SU-DHL-6 (cell line): Measurements from ENCODE around the gene GPR137C.
A peak's percentile ranks its signal among the peaks of the same experiment; 100 is the strongest.
"Not testable (repeated sequence)": the region's sequence is repeated elsewhere in the genome, so short reads cannot be mapped to it uniquely, and the experiment has no call there.

Experiments used
- H2AFZ ChIP-seq: fragments of 200-600 bp; sonication (generic); 2 replicates; pipeline ENCODE4 v1.6.1; 2014; ENCODE audit warnings: low read depth, mild to moderate bottlenecking, moderate library complexity, mixed read lengths, antibody characterized with exemption, low read length; ENCODE audit not compliant: severe bottlenecking
- H3F3A ChIP-seq: fragments of 200-600 bp; shearing (Covaris generic); 2 replicates; pipeline ENCODE4 v1.6.0; 2016; ENCODE audit warnings: antibody characterized with exemption, mild to moderate bottlenecking; ENCODE audit not compliant: insufficient read depth
- H3K27ac ChIP-seq: fragments of 200-600 bp; sonication (generic); 2 replicates; pipeline ENCODE4 v1.5.1; 2016; ENCODE audit warnings: low read depth, mild to moderate bottlenecking, low read length, moderate library complexity, mixed read lengths
- H3K27me3 ChIP-seq: fragments of 200-600 bp; sonication (generic), shearing (Covaris generic); 2 replicates; pipeline ENCODE4 v1.6.0; 2014; ENCODE audit warnings: mild to moderate bottlenecking, low read length
- H3K36me3 ChIP-seq: fragments of 200-600 bp; sonication (generic); 2 replicates; pipeline ENCODE4 v1.6.1; 2014; ENCODE audit warnings: mild to moderate bottlenecking, low read length, mixed read lengths
- H3K4me2 ChIP-seq: fragments of 300-600, 200-600 bp; shearing (Covaris generic), sonication (generic); 2 replicates; pipeline ENCODE4 v1.6.0; 2014; ENCODE audit warnings: low read length, low read depth, mild to moderate bottlenecking; ENCODE audit not compliant: poor library complexity, severe bottlenecking
- H3K4me3 ChIP-seq: fragments of 200-600 bp; sonication (generic); 2 replicates; pipeline ENCODE4 v1.5.1; 2014; ENCODE audit warnings: antibody characterized with exemption, low read length, mild to moderate bottlenecking, mixed read lengths; ENCODE audit not compliant: insufficient read depth, poor library complexity, severe bottlenecking
- H3K79me2 ChIP-seq: fragments of 200-600 bp; sonication (generic); 2 replicates; pipeline ENCODE4 v1.6.1; 2014; ENCODE audit warnings: mild to moderate bottlenecking, low read length, moderate library complexity; ENCODE audit not compliant: insufficient read depth
- H3K9ac ChIP-seq: fragments of 200-600 bp; sonication (generic); 2 replicates; pipeline ENCODE4 v1.7.0; 2014; ENCODE audit warnings: mild to moderate bottlenecking, low read length
- H3K9me2 ChIP-seq: fragments of 200-600 bp; sonication (generic); replicated peaks from 2 replicates; pipeline ENCODE4 v1.6.1; 2014; ENCODE audit warnings: low read length; ENCODE audit not compliant: insufficient read depth
- H3K9me3 ChIP-seq: fragments of 200-600 bp; sonication (generic); 2 replicates; pipeline ENCODE4 v1.6.1; 2014; ENCODE audit warnings: low read length, mixed read lengths; ENCODE audit not compliant: insufficient read depth
- H4K20me1 ChIP-seq: fragments of 200-600 bp; sonication (generic); 2 replicates; pipeline ENCODE4 v1.6.1; 2014; ENCODE audit warnings: low read depth, mild to moderate bottlenecking, antibody characterized with exemption, low read length, moderate library complexity, mixed read lengths
- EZH2phosphoT487 ChIP-seq: fragments of 200-600 bp; sonication (generic), shearing (Covaris generic); conservative IDR thresholded peaks from 2 replicates; pipeline ENCODE4 v1.6.1; 2018; ENCODE audit warnings: mild to moderate bottlenecking, antibody characterized with exemption, low read length, moderate library complexity, mixed read lengths
- TF ChIP-seq, protein P1 (sequence below): fragments of 200-600 bp; sonication (generic); IDR thresholded peaks from one replicate; pipeline ENCODE4 v1.5.1; 2017; ENCODE audit warnings: antibody characterized with exemption, mild to moderate bottlenecking, low read length, moderate library complexity; ENCODE audit not compliant: insufficient read depth, poor library complexity, severe bottlenecking

GPR137C gene

DNA sequence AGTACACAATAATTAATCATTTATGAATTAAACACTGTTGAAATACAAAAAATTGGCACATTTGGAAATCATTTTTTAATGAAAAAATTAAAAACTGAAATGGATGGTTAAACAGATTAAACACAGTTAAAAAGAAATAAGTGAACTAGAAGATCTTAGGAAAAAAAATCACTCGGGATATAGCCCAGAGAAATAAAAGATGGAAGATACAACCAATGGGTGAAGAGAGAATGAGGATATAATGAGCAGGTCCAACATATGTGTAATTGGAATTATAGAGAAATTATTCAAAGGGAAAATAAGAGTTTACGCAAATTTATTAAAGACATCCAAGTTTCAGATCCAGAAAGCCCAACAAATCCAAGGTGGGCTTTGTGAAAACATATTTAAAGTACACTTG, 6.1 kb downstream of the GPR137C start:
- H4K20me1 ChIP-seq: no peaks in the 10 kb centered on the region; the same call in 1 of the 2 replicates
- H3K36me3 ChIP-seq: 0 out of 2 replicates have a peak, but pooled peaks cover 10% of the 10 kb centered on the region
- H3K4me2 ChIP-seq: no peak overlapping the region
- no peak overlapping the region for H3K4me3 ChIP-seq
- no peak overlapping the region for H2AFZ ChIP-seq
- H3K9ac ChIP-seq: no peak overlapping the region
- TF ChIP-seq, protein P1, sequence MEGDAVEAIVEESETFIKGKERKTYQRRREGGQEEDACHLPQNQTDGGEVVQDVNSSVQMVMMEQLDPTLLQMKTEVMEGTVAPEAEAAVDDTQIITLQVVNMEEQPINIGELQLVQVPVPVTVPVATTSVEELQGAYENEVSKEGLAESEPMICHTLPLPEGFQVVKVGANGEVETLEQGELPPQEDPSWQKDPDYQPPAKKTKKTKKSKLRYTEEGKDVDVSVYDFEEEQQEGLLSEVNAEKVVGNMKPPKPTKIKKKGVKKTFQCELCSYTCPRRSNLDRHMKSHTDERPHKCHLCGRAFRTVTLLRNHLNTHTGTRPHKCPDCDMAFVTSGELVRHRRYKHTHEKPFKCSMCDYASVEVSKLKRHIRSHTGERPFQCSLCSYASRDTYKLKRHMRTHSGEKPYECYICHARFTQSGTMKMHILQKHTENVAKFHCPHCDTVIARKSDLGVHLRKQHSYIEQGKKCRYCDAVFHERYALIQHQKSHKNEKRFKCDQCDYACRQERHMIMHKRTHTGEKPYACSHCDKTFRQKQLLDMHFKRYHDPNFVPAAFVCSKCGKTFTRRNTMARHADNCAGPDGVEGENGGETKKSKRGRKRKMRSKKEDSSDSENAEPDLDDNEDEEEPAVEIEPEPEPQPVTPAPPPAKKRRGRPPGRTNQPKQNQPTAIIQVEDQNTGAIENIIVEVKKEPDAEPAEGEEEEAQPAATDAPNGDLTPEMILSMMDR: no peak
- TF ChIP-seq EZH2phosphoT487: no peak
- no peaks in the 10 kb centered on the region for H3K9me3 ChIP-seq
- H3K27ac ChIP-seq: no peak overlapping the region
- 0 out of 2 replicates have a peak, but pooled peaks cover 4% of the 10 kb centered on the region for H3K79me2 ChIP-seq
- H3F3A ChIP-seq: peaks cover 7% of the 10 kb centered on the region; the same call in 1 of the 2 replicates
- no peaks in the 10 kb centered on the region for H3K9me2 ChIP-seq
- no peaks in the 10 kb centered on the region for H3K27me3 ChIP-seq

DNA sequence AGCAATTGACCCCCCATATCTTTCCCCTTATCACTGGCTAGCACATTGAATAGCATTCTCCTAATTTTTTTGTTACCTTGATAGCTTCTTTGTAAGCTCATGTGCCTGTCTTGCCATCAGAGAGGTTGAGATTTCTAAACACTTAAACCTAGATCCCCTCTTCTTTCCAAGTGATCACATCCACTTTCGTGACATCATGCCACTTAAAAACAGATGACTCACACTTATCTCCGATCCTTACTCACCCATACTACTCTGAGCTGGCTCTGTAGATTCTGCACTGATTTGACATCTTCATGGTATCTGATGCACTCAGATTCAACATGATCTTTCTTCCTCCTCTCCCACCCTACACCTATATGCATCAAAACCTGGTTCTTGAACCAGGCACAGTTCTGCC, 10.5 kb downstream of the GPR137C start:
- no peak overlapping the region for H3K4me2 ChIP-seq
- no peaks in the 10 kb centered on the region for H3F3A ChIP-seq
- H3K9me2 ChIP-seq: no peaks in the 10 kb centered on the region
- H3K9ac ChIP-seq: no peak overlapping the region
- H3K27me3 ChIP-seq: no peaks in the 10 kb centered on the region
- H3K4me3 ChIP-seq: no peak overlapping the region
- H4K20me1 ChIP-seq: 0 out of 2 replicates have a peak, but pooled peaks cover 3% of the 10 kb centered on the region
- no peak overlapping the region for H2AFZ ChIP-seq
- no peak overlapping the region for H3K27ac ChIP-seq
- no peaks in the 10 kb centered on the region for H3K36me3 ChIP-seq
- H3K79me2 ChIP-seq: no peaks in the 10 kb centered on the region; the same call in 1 of the 2 replicates
- no peaks in the 10 kb centered on the region for H3K9me3 ChIP-seq
- no peak for TF ChIP-seq EZH2phosphoT487
- TF ChIP-seq, protein P1: no peak

DNA sequence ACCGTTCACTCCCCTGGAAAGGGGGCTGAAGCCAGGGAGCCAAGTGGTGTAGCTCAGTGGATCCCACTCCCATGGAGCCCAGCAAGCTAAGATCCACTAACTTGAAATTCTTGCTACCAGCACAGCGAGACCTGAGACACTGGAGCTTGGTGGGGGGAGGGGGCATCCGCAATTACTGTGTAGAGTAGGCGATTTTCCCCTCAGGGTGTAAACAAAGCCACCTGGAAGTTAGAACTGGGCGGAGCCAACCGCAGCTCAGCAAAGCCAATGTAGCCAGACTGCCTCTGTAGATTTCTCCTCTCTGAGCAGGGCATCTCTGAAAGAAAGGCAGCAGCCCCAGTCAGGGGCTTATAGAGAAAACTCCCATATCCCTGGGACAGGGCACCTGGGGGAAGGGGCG, 15.8 kb downstream of the GPR137C start:
- H3K79me2 ChIP-seq, H3K9me2 ChIP-seq, H3K9me3 ChIP-seq, H3F3A ChIP-seq, H3K9ac ChIP-seq, H2AFZ ChIP-seq, H3K4me3 ChIP-seq, H3K4me2 ChIP-seq, H3K36me3 ChIP-seq, H4K20me1 ChIP-seq, H3K27me3 ChIP-seq, H3K27ac ChIP-seq: not testable (repeated sequence)

DNA sequence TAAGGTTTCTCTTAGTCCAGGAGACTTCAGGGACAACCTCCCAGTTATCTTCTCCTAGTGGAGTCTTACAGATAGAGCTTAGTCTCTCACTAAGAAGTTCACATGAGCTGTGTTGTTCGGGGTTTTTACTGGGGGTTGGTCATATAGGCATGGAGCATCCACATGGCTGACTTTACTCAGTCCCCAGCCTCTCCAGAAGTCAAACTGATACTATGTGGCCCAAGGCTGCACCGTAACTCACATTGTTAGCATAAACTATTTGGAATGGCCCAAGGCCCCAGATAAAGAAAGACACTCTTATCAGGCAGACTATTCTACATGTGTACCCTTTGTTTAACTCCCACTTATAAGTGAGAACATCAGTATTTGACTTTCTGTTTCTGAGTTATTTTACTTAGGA, 23.2 kb downstream of the GPR137C start:
- no peak overlapping the region for H2AFZ ChIP-seq
- no peaks in the 10 kb centered on the region for H3K27me3 ChIP-seq
- no peak overlapping the region for H3K4me3 ChIP-seq
- 0 out of 2 replicates have a peak overlapping the region, but pooled peaks have one; percentile 22 for H3K27ac ChIP-seq
- H3F3A ChIP-seq: peaks cover 8% of the 10 kb centered on the region; the same call in 1 of the 2 replicates
- no peaks in the 10 kb centered on the region for H3K79me2 ChIP-seq
- TF ChIP-seq, protein P1: no peak
- no peak for TF ChIP-seq EZH2phosphoT487
- H3K9me2 ChIP-seq: no peaks in the 10 kb centered on the region
- no peaks in the 10 kb centered on the region for H3K36me3 ChIP-seq
- no peaks in the 10 kb centered on the region; the same call in 1 of the 2 replicates for H3K9me3 ChIP-seq
- no peak overlapping the region for H3K4me2 ChIP-seq
- H4K20me1 ChIP-seq: no peaks in the 10 kb centered on the region
- H3K9ac ChIP-seq: no peak overlapping the region
